Cardiac septum (tissue), 1 donor: ENCODE measurements around the gene TSPAN17. TPM values are rescaled to one million over a fixed set of nuclear protein-coding genes. Genes with fewer than 3 reads are reported as not detected.

Source experiments
- DNase-seq: peaks from one replicate; pipeline ENCODE4 v3.0.0-alpha.2; 2020; ENCODE audit warnings: low spot score
- intact Hi-C: fragments of 100-400 bp; cut with DNase I; formaldehyde crosslinking; loops from one replicate; pipeline ENCODE4 v1.14.0; 2022
- total RNA-seq: library from RNA; stranded (reverse); fragmentation: NEBNext Ultra II Directional; extraction: Animal tissue kit (Norgen Biotek cat#: 25700); gene quantifications from one replicate; pipeline ENCODE4 v1.2.1, GENCODE V29; 2021
- donor health status: DM: no; HTN: no; CAD: no.

Gene TSPAN17
- total RNA-seq, 1 donor from 2014 or later, result 30.2 TPM

GRCh38 chr5:176619569-176620332, 27.5 kb upstream of the TSPAN17 start:
- intact Hi-C loops, result no loop called here
- DNase-seq, result no peak

- intact Hi-C loops, result no loop called here
- DNase-seq, result no peak
Measured at GRCh38 chr5:176620333-176620981, 26.8 kb upstream of the TSPAN17 start.

GRCh38 chr5:176621661-176622079, 25.6 kb upstream of the TSPAN17 start:
- DNase-seq, result no peak
- intact Hi-C loops, result no loop called here

- intact Hi-C loops, result no loop called here
Measured at GRCh38 chr5:176624142-176624541, 23.1 kb upstream of the TSPAN17 start.

GRCh38 chr5:176624938-176625337, 22.3 kb upstream of the TSPAN17 start:
- no peak for DNase-seq
- intact Hi-C loops, result no loop called here

More at GRCh38 chr5:176624142-176624541, 23.1 kb upstream of the TSPAN17 start:
- DNase-seq, result no peak

- intact Hi-C loops, result no loop called here
- DNase-seq, result no peak
Measured at GRCh38 chr5:176625512-176625911, 21.8 kb upstream of the TSPAN17 start.

GRCh38 chr5:176625966-176626875, 21.1 kb upstream of the TSPAN17 start:
- no peak for DNase-seq
- intact Hi-C loops, result no loop called here

GRCh38 chr5:176626876-176627236, 20.4 kb upstream of the TSPAN17 start:
- no peak for DNase-seq
- intact Hi-C loops, result no loop called here

- intact Hi-C loops, result no loop called here
- no peak for DNase-seq
Measured at GRCh38 chr5:176627582-176627981, 19.7 kb upstream of the TSPAN17 start.

- intact Hi-C loops, result no loop called here
- DNase-seq, result no peak
Measured at GRCh38 chr5:176628406-176629228, 18.7 kb upstream of the TSPAN17 start.

- intact Hi-C loops, result no loop called here
- no peak for DNase-seq
Measured at GRCh38 chr5:176629317-176629852, 17.9 kb upstream of the TSPAN17 start.

GRCh38 chr5:176629853-176630680, 17.2 kb upstream of the TSPAN17 start, which contains the start of the genes EIF4E1B and SNCB:
EIF4E1B (plus strand) TSS chr5:176630675; CDS start chr5:176642788, 12,113 bp downstream.
SNCB (minus strand) TSS chr5:176630534; CDS start chr5:176629654, 880 bp downstream.
- intact Hi-C loops, result no loop called here
- DNase-seq, result no peak

- intact Hi-C loops, result no loop called here
- no peak for DNase-seq
Measured at GRCh38 chr5:176630681-176631222, 16.5 kb upstream of the TSPAN17 start.

- intact Hi-C loops, result no loop called here
Measured at GRCh38 chr5:176631383-176632200, 15.7 kb upstream of the TSPAN17 start.

GRCh38 chr5:176632745-176633144, 14.5 kb upstream of the TSPAN17 start:
- no peak for DNase-seq
- intact Hi-C loops, result no loop called here

More at GRCh38 chr5:176631383-176632200, 15.7 kb upstream of the TSPAN17 start:
- DNase-seq, result no peak

- no peak for DNase-seq
- intact Hi-C loops, result no loop called here
Measured at GRCh38 chr5:176633598-176633997, 13.7 kb upstream of the TSPAN17 start.

GRCh38 chr5:176636426-176636825, 10.9 kb upstream of the TSPAN17 start:
- no peak for DNase-seq
- intact Hi-C loops, result no loop called here
